HG03558 (cell line): ENCODE results near the gene MAP1A.

Source experiments
- ATAC-seq: cut with Tn5 transposase; IDR thresholded peaks from one replicate; pipeline ENCODE4 v1.9.1; 2021; ENCODE audit warnings: moderate number of reproducible peaks; ENCODE audit not compliant: unreplicated experiment; ENCODE audit errors: extremely low read depth

Gene MAP1A

DNA sequence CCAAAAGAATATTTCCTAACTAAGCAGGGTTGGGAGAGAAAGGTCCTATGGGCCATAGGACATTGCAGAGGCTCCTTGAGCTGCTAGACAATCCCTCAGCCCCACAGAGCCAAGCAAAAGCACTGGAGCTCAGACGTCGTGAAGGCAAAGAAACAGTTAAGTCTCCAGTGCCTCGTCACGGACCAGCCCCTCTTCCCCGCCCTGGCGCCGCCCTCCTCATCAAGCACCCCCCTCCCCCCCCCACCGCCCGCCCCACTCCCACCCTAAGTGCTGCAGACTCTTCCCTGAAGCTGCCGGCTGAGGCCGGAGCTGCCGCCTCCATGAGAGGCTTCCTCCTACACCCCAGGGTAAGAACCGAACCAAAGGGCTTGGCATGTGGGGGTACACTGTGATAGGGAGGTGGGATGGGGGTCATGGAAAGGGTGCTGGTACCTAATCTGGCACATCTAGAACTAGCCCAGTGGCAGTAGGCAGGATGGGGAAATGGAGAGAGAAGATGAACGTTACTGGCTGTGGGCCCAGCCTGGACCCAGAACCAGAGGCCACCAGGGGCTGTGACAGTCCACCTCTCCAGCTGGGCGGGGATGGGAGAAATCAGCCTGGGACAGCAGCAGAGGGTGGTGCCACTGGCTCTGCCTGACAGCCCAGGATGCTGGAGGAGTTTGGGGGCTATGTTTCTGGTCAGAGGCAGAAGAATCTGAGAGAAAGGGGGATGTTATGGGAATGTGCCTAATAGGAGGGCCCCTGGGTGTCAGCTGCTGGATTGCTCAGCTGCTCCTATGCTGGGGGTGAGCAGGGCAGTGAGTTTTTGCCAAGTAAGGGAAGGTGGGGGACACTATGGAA is at the start of gene MAP1A:
TSS of gene MAP1A (plus strand) at position 255 of the 843 bp plus-strand sequence. CDS start 3,866 bp downstream, outside the sequence.
- no peak for ATAC-seq

DNA sequence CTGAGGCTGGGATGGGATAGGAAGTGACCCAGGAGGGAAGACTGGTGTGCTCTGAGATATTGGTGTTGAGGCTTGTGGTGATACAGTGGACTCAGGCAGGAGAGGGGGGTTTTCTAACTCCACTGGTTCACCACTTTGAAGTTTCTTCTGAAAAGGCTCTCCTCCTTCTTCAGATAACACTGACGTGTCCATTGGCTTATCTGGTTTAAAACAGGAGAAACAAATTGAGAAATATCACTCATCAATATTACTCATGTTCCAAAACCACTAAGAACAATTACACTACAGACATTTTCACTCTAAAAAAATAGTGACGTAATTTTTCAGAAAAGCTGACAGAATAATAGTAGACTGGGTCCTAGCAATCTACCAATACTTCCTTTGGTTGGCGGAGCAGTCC is 47.5 kb upstream of the MAP1A start:
- no peak for ATAC-seq

DNA sequence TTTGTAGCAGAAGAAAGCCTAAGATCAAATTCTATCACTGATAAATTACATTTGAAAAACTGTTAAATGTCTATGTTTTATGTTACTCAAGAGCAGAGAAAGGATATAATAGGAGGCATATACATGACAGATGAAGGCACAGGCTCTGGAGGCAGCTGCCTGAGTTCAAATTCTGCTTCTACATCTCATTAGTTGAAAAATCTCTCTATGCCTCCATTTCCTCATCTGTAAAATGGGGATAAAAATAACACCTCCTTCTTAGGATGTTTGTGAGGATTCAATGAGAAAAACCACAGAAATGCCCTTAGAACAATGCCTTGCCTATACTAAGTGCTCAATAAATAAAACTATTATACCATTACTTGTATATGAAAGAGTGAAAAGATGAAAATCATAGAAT is 45.4 kb upstream of the MAP1A start:
- ATAC-seq = no peak

DNA sequence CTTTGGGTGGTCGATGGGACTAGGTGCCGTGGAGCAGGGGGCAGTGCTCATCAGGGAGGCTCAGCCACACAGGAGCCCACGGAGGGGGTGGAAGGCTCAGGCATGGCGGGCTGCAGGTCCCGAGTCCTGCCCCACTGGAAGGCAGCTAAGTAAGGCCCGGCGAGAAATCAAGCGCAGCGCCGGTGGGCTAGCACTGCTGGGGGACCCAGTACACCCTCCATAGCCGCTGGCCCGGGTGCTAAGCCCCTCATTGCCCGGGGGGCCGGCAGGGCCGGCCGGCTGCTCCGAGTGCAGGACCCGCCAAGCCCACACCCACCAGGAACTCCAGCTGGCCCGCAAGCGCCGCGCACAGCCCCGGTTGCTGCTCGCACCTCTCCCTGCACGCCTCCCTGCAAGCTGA is 43.5 kb upstream of the MAP1A start:
- no peak for ATAC-seq

DNA sequence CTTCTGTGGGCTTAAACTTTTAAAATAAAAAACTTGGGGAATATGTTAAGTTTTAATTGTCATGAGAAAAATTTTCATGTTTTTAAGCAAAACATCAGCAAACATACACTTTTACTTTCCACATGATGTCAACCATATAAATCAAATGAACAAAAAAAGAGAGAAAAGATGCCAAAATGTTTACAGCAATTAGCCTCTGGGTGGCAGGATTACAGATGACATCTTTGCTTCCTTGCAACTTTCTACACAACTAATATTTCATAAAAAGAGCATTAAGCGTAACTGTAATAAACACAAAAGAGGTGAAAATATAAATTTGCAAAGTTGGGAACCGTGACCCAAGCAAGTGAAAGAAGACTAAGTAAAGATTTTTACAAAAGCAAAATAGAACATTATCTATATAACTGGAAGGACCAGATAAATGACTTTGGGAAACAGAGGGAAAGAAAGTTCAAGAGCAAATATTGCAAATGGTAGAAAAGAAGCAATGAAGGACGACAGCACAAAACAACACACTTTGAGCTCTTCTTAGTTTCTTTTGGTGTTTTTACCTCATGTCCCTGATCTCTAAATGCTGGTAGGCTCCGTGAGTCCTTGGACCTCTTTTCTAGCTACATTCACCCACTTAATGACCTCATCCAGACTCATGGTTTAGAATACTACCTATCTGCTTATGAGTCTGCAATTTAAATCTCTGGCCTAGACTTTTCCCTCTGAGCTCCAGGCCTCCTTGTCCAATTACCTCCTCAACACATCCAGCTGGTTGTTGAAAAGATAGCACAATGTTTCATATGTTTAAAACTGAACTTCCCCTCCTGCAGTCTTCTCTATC is 33.9 kb upstream of the MAP1A start:
- no peak for ATAC-seq

DNA sequence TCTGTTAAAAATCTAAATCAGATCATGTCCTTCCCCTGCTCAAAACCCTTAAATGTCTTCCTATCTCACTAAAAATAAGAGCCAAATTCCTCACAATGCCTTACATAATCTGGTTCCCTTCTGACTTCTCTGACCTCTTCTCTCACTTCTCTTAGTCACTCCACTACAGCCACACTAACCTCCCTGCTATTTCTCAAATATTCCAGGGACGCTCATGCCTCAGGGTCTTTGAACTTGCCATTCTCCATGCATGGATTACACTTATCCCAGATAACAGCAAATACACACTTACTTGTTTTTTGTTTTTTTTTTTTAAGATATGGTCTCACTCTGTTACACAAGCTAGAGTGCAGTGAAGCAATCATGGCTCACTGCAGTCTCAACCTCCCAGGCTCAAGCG is 33.0 kb upstream of the MAP1A start:
- ATAC-seq = no peak

DNA sequence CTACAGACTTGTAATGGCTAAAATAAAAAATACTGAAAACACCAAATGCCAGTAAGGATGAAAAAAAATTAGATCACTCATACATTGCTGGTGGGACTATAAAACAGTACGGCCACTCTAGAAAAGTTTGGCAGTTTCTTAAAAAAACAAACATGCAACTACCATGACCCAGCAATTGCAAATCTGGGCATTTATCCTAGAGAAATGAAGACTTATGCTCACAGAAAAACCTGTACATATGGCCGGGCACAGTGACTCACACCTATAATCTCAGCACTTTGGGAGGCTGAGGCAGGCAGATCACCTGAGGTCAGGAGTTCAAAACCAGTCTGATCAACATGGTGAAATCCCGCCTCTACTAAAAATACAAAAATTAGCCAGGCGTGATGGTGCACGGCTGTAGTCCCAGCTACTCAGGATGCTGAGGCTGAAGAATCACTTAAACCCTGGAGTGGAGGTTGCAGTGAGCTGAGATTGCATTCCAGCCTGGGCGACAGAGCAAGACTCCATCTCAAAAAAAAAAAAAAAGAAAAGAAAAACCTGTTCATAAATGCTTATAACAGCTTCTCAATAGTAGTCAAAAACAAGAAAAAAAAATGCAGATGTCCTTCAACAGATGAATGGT is 30.0 kb upstream of the MAP1A start:
- ATAC-seq = no peak

DNA sequence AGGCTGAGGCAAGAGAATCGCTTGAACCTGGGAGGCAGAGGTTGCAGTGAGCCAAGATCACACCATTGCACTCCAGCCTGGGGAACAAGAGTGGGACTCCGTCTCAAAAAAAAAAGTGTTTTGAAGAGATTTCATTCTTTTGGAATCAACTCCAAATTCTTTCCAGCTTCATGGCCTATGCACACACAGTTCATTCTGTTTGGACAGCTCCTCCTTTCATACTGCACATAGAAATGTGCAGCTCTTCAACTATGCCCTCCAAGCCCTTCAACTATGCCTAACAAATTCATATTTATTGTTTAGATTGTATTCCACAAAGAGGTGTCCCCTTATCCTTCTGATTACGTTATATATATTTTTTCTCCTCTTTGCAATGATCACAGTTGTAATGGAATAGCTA is 28.6 kb upstream of the MAP1A start:
- no peak for ATAC-seq

DNA sequence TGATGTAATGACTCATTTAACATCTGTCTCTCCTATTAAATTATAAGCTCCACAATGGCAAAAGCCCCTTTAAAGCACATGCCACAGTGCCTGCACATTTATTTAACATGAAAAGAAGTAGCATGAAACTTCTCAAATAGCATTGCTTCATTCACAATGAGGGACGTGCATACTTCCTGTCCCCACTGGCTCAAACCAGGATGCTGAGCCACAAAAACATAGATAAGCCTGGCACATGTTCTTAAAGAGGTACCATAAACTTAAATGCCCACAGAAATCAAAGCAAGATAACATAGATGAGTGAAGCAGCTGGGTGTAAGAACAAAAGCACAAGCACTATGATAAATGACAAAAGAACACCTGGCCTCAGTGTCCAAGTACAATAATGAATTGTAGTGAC is 28.2 kb upstream of the MAP1A start:
- no peak for ATAC-seq

DNA sequence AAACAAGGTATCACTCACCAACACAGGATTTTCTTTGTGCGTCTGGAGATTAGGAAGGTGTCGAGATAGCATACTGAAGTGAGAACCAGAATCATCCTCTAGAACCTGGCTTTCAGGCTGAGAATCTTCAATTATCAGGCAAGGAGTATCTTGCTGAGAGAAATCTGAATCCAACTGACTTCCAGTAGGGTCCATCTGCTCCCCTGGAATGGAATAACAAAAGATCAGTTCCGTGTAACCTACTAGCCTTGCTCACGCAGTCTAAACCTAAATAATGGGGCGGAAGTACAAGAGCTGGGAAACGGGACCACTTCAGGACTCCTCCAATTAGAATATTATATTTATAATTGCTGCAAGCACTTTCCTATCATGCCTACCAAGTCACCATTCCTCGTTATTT is 25.1 kb upstream of the MAP1A start:
- no peak for ATAC-seq

DNA sequence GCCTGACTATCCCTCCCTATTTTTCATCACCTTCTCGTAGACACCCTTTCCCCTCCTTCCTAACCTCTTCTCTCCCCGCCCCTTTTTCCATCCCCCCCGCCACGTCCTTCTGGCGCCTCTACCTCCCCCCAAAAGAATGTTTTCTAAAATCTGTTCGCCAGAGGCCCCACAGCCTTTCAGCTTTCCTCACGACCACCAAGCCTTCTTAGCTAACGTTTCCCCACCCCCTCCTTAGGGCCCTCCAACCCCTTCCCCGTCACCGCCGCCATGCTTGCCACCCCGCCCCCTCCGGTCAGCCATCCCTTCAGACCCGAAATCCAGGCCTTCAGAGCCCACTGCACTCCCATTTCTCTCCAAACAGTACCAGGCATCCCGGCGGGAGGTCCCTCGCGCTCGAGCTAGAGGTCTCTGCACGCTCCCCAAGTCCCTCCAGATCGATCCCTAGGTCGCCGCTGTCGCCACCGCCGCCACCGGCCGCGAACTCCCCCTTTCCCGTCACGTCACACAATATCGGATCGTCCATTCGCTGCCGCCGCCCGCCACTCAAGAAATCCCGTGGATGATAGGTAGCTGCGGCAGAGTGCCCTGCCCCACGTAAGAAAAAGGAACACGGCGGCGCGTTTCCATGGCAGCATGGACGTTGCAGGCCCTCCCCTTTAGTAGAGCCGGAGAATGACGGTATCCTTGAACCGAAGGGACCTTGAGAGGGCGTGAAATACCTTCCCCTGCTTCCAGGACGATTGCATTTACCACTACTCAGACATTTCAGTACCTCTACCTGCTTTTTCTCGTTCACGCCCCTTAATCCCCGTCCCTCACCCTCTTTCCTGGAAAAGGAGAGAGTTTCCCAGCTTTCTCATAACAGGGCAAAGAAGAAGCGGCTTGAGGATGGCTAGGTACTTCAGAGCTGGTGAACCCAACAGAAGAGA is 24.5 kb upstream of the MAP1A start, which contains the start of gene TP53BP1:
TSS of gene TP53BP1 (minus strand) at position 484 of the 929 bp plus-strand sequence. CDS start at position 371, 113 bp downstream.
- peak; percentile 74 for ATAC-seq

DNA sequence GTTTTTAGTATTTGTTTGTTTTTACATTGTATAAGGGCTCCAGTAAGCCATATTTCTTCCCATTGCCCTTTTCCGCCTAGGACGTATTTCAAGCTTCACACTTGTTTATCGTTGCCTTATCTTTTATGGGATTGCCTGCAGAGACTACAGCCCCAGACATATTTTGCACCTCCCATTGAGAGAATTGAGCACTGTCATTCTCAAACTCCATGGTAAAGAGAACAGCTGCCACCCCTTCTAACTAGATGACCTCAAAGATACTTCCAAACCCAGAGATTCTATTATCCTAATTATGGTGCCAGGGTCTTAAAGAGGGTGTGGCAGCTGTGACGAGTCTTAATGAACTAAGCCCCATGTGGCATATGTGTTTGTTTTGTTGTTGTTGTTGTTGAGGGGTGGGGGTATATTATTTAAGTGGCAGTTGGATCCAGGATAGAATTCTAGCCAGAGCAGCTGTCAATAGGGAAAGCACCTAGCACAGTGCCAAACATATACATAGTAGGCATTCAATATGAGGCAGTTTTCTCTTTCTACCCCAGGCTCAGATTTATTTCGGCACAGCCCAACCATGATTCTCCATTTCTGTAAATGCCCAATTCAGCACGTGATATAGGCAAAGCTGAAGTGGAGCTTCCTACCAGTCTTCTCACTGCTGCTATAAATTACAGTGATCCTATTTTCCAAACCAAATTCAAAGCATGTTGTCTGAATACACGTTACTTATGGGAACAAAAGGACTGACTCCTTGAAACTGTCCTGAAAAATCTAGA is 23.5 kb upstream of the MAP1A start:
- no peak for ATAC-seq

DNA sequence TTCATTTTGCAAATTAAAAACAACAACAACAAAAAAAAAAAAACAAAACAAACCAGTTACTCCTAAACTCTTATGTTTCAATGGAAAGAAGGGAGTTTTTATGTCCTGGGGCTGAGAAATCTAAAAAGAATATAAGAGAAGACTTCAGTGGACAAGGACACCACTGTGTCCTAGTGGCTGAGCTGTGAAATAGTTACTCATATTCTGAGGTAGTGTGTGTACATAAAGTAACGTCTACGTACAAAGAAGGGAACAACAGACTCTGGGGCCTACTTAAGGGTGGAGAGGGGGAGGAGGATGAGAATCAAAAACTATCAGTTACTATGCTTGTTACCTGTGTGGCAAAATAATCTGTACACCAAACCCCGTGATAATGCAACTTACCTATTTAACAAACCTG is 18.4 kb upstream of the MAP1A start:
- ATAC-seq = no peak

DNA sequence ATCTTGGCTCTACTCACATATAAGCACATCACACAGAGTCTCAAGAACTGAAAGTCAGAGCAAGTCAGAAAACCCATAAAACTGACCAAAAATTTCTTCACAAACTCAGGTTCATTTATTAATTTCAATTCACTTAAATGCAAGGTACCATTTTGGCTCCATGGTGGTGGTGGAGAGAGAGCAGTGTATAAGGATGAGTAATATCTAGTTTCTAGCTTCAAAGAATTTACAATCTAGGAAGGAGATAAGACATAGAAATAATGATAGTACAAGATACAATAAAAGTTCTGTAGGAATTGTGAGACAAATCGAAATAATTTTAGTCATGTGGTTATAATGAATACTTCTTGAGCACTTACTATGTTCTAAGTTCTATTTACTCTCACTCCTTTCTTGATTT is 17.8 kb upstream of the MAP1A start:
- no peak for ATAC-seq

DNA sequence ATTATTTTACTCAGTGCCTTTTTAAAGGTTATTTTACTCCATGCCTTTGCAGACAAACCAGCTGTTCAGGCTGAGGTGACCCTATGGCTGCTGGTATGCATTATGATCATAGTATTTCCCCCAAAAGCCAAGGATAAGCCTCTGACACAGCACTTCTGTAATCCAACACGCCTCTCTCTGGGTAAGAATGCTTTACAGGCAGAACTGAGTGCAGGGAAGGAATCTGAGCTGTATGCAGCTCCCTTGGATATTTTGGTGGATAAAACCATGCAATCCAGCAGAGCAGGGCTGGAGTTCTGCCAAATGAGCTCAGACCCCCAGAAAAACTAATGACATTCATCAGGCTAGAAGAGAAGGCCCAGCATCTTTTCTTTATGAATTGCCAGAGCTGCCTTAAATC is 11.7 kb upstream of the MAP1A start:
- ATAC-seq = no peak

DNA sequence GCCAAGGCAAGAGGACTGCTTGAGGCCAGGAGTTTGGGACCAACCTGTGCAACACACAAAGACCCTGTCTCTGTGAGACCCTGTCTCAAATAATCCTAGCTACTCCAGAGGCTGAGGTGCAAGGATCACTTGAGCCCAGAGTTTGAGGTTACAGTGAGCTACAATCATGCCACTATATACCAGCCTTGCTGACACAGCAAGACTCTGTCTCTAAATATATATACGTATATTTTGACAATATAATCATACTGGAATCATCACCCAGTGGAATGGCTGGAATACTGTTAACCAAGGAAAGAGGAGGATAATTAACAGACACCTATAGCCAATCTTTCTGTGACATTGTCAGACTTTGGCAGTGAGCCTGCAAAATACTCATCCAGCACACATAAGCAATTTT is 9.0 kb upstream of the MAP1A start:
- ATAC-seq = no peak

DNA sequence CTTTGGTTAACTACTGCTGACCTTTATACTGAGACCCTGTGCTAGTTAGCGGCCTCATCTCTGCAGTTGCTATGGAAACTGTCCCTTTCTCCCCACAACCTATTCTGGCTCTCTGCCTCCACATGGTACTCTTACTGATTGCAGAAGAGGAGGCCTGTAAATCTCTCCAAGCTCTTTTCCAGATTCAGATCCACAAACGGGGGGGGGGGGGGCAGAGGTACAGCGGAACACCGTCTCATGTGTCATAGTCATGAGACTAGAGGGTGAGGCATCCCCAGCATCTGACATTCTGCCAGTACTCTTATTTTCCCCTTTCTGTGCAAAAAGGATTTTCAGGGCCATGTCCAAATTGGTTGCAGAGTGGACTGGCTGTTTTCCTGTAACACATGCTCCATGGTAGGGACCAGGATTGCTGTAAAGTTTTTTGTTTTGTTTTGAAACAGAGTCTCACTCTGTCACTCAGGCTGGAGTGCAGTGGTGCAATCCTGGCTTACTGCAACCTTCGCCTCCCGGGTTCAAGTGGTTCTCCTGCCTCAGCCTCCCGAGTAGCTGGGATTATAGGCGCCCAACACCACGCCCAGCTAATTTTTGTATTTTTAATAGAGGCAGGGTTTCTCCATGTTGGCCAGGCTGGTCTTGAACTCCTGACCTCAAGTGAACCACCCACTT is 8.3 kb upstream of the MAP1A start:
- no peak for ATAC-seq

DNA sequence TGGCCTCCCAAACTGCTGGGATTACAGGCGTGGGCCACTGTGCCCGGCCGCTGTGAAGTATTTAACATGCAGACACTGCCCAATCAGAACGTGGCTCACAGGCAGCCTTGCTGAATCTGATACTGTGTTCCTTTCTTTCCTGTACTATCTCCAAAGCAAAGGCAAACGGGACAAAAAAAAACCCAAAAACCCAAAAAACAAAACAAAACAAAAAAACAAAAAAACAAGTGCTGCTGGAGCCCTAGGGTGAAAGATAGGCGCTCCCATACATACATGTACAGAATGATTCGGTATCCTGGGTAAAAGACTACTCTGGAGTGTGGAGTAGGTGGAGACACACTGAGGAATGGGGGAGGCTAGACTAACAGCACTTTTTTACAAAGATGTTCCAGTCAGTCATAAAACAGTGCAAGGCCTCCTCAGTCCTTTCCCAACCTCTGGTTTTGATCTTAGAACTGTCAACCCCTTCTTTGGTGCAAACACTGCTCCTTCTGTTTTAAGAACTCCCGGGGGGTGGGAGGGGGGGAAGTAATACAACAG is 7.7 kb upstream of the MAP1A start:
- ATAC-seq = no peak
